Astrocyte of the hippocampus (primary cell): ENCODE measurements around the gene APOBEC2.

ENCODE experiments used
- DNase-seq: peaks from one replicate; pipeline ENCODE4 v3.0.0; 2011; ENCODE audit warnings: low read depth, low spot score

The APOBEC2 gene

DNA sequence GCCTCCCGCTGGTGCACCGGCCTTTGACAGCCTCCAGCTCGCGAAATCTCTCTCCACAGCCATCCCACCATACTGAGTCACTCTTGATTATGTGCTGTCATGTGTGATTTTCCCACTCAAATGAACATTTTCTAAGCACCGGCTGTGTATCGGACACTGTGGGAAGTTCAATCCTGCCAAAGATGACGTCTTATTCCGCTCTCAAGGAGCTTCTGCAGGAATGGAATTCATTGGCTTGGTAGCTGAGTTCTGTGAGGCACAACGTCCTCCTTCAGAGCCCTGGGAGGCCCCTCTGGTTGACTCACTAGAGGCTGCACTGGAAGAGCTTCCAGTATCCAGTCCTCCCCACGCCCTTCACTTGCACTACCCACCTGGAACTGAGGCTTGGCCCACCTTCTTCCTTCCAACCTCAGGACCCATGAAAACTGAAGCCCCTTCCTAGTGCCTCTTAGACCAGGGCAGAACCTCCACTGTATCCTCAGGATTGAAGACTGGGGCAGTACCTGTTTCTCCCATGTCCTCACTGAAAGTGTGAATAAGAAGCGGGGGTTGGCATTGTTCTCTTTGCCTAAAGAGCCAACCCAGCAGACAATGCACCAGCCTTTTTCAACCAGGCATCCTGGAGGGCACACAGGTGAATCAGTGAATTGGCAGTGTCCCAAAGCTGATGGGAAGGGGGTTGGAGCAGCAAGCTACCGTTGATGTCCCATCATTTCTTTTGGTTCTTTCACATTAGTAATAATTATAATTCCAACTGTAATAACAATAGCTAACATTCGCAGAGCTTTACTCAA is 15.7 kb upstream of the APOBEC2 start:
- peak; percentile 32 for DNase-seq

DNA sequence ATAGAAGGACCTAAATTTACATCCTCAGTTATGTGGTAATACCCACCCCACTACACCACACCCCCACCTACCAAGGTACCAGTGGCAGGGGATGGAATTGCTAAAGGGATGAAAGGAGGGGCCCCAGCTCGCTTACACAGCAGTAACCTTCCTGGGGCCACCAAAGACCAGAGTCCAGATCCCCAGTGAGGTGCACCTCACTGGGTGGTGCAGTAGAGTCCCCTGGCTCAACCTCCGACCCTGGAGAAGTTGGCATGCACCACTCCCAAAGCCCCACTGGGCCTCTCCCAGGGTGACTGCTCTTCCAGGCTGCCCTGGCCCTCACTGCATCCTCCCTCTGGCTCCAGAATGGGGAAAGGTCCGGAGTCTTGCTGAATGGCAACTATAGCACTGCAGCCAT is 14.8 kb upstream of the APOBEC2 start:
- DNase-seq: no peak

DNA sequence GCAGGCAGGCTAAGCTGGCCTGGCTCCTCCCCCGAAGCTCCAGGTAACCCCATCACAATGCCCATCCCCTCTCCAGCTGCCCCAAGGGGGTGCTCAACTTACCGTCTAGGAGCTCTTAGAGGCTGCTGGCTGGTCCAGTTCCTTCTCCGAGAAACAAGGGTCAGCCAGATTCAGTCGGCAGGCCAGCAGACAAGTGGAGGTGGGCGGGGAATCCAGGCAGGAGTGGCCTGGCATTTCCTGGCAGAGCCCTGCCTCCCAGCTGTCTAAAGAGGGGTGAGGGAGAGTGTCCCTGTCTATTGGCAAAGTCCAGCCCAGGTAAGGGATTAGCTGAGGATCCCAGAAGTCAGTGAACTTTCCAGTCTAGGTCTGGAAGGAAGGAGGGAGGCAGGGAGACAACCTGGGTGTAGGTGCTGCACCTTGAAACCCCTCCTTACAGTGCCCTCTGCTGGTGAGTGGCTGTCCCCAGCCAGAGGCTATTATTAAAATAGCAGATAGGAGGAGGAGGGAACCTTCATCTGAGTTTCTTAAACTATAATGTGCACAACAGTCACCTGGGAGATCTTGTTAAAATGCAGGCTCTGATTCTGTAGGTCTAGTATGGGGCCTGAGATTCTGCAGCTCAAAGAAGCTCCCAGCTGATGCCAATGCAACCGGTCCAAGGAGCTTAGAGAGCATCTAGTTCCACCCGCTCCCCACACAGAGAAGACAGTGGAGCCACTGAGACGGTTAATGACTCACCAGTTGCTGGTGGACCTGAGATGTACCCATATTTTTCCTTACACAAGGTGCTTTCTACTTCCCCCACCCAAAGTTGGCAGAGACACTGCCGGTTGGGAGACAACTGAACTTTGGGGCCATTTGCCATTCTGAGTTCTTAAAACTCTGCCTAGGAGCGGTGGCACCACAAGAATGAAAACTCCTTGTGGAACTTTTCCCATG is 13.7 kb upstream of the APOBEC2 start, which contains the start of gene UNC5CL:
Gene UNC5CL, minus strand, starts transcription at position 162 of the 939 bp plus-strand sequence. CDS start 4,147 bp downstream, outside the sequence.
- peak; percentile 38 for DNase-seq

DNA sequence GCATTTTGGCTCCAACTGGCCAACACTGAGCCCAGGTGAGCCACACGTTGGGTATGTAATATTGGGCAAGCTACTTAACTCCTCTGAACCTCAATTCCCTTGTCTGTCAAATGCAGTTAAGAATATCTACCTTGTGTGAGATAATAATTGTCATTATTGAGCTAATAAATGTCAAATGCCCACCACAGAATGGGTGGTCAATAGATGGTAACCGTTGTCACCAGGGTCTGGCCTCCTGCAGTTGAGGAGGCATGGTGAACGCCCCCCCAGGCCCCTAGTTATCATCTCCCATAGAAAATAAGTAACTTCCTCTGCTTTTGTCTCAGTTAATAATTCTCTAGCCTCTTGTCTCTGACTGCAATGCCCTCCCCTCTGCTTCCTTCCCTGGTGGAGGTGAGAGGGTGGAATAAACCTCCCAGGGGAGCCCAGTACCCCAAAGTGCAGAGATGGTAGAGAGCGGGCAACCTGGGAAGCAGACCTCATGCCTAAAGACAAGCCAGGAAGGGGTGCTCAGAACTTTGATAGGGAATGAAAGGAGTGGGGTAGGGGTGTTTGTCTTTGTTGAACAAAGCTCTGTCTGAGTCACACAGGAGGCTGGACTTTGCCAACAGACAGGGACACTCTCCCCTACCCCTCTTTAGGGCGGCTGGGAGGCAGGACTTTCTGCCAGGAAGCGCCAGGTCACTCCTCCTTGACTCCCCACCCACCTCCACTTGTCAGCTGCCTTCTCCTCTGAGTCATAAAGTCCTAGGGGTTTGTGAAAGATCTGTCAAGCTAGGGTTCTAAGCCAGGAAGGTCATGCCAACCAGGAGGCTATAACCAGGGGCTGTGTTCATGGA is 12.7 kb upstream of the APOBEC2 start:
- peak; percentile 37 for DNase-seq

DNA sequence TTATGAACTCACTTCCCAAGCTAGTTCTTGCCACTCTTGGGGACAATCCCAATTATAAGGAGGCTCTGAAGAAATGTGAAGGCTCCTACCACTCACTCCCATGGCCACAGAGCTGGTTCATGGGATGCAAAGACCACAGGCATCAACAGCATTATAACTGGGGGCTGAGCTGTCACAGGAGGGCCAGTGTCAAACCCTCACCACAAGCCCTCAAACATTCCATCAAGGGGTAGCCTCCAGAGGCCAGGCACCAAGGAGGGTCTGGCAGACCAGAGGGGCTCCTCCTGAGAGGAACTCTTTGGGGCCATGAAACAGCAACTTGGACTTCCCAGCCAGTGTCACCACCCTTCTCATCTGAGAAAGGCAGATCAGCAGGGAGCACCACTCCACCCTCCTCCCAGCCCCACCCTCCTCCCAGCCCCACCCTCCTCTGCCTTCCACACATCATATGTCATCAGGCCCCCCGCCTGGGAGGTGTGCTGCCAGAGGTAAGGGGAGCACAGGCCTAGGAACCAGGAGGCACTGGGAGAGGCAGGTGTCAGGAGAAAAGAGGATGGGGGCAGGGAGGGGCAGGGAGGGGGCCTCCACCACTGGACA is 12.0 kb upstream of the APOBEC2 start:
- DNase-seq: no peak

DNA sequence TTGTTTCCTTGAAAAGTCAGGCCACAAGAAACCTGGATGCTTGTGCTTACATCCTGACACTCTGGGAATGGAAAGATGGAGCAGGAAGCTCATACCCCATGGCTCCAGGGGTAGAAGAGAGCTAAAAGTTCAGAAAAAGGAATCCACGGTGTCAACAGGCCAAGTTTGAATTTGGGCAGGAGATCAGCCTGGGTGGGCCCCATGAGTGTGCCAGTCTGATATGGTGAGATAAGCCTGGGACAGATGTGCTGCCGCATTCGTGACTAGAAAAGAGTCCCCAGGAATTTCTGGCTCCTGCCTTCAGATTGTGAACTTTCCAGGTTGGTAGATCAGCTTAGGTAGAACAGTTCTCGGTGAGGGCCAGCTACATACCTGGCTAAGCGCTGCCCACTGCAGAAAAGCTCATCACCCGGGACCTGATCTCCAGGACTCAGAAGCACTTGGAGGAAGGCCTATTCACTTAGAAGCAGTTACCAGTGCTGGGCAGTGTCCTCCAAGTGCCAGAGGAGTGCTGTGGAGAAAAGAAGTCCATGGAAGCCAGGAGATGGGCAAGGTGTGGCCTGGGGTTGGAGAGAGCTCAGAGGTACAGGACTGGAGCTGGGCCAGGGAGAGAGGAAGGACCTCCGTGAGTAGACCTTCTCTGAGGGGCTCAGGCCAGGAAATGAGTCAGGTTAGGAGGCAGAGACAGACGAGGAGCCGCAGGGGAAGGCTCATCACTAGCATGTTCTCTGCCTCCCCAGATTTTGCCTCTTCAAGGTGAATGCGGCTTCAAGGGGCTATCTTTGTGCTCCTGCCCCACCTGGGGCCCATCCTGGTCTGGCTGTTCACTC is 10.6 kb upstream of the APOBEC2 start, which contains the start of gene TSPO2:
Gene TSPO2, plus strand, starts transcription at position 242 of the 830 bp plus-strand sequence. Its CDS starts 519 bp downstream, at position 761.
- DNase-seq: no peak

DNA sequence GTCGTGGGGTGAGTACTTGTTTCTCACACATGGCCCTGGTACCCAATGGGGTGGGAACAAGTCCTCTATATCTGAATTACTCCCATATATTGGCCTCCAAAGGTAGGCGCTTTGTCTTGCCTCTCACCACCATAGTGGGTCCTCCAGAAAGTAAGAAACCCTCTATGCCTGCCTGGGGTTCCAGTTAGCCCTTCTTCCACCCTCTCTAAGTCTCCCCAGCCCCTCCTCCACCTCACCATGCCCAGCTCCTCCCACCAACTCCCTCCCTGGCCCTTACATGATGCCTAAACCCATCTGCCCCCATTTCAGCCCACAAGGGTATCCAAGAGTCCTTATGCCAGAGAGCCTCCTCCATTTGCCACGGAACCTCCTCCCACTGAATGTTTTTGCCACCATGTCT is 9.9 kb upstream of the APOBEC2 start:
- no peak for DNase-seq

DNA sequence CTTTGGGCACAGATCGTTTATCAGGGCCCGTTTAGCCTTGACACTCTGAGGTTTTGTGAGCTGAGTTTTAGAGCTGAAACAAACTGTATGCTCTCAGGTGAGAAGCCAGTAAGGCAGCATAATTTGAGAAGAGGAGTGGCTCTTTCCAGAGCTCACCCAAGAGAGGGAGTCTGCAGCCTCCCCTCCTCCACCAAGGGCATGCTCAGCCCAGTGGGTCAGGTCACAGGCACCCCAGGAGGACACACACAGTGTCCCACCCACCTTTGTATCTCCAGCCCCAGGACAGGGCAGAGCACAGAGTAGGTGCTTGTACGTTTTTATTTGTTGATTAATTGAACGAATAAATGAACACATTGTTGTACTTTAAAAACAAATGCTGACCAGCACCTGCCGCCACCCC is 7.3 kb upstream of the APOBEC2 start:
- no peak for DNase-seq

DNA sequence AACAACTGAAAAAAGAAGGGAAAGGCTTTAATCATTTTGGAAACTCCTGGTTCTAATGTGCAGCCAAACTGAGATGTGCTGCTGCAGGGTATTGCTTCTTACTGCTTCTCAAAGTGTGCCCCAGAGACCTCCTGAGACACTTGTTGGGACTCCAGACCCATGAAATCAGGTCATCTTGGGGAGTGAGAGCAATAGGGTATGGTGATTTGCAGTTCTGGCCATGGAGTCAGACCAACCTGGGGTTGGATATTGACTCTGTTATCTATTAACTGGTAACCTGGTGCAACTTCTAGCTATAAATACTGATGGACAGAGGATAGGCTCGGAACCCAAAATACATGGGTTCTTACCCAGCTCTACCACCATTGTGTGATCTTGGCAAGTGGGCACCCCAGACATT is 6.9 kb upstream of the APOBEC2 start:
- no peak for DNase-seq

DNA sequence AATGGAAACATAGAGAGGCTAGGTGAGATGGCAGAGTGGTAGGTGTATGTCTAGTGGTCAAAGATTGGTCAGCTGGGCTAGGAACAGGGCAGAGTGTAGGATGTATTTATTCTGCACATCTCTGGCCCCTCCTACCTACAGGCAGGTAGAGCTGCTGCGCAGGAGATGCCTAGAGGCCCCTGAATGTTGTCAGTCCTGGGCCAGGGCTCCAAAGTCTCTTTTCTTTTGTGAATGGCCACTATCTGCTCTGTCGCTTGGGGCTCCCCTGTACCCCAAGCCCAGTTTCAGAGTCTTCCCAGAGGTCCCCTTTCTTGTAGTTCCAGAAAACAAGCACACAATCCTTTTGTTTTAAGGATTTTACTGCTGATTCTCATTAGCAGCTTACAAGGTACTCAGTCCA is 5.7 kb upstream of the APOBEC2 start:
- no peak for DNase-seq

DNA sequence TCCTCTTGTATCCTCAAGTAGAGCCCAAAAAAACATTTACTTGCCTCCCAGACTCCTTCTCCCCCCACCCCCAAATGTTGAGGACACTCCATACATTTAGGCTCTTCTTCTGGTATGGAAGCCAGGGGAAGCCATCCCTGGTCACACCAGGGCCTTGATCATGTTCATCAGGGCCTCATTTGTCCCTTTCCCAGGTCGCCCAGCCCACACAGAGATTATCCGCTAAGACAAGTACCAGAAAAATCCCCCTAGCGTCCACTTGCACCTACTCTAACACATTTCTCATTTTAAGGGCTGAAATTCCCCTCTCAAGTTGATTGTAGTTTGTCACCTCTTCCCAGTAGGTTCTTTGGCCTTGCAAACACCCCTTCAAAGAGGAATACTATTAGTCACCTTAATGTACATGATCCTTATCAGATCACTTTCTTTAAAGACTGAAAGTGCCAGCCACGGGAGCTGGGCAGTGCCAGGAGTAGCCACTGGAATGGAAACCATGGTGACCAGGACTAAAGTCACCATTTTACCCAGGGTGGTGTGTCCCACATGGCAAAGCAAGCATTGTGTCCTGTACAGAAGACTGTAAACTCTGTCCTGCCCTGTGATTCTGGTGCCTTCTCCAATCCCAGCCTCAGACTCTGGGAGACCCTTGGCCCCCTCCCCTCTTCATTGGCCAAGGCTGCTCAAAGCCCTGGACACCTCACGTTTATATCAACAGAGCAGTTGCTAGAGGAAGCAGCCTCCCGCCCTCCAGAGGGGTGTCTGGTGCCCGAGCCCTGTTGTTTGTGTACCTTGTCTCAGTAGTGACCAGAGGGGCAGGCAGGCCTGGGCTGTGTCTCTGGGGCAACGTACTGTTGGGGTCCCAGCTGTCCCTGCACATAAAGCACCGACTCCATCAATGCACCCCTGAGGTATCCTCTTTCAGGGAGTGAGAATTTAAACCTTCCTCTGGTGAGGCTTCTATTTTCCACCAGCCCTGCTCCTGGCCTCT is 5.0 kb upstream of the APOBEC2 start:
- no peak for DNase-seq

DNA sequence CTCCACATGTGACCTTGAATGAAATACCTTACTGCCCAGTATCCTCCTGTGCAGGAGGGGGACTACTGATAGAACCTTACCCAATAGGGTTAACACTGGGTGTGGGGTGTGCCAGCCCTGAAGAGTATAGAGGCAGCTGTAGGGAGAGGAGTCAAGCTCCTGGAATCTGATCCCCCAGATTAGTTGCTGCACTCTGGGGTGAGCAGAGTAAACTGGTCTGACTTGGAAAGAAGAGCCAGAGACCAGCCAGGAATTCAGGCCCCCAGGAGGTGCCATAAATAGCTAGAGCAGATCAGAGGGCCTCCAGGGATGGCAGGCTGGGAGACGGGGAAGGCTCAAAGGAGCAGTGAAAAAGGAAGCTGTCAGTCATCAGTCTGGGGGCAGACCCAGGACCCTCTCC is 3.5 kb upstream of the APOBEC2 start:
- no peak for DNase-seq

DNA sequence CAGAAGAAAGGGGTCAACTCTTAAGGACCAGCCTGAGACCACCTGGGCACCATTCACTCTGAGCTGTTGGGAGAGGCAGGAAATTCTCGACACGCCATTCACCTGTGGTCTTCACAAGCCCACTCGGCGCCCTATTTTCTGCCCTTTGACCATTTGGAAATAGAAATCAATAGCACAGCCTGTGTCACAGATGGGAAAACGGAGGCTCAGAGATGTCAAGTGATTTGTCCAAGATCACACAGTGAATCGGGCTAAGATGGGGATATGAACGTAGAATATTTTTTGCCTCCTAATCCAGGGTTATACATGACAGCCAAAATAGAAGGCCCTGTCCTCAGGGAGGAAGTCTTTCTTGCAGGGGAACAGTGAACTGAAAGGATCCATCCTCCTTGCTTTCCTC is 3.0 kb upstream of the APOBEC2 start:
- no peak for DNase-seq

DNA sequence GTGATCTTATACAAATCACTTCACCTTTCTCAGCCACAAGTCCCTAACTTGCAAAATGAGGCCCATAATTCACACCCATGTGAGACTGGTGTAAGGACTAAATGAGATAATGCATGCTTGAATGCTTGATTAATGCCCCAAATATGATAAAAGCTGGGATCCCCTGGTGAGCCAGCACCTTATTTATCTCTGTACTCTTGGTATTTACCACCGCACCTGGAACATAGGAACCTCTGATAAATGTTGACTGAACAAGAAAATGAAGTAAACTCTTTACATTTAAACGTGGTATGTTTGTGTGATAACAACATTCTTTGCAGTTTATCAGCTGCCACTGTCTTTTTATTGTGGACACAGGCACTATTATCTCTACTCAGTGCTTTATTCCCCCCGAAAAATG is 2.5 kb upstream of the APOBEC2 start:
- DNase-seq: no peak

DNA sequence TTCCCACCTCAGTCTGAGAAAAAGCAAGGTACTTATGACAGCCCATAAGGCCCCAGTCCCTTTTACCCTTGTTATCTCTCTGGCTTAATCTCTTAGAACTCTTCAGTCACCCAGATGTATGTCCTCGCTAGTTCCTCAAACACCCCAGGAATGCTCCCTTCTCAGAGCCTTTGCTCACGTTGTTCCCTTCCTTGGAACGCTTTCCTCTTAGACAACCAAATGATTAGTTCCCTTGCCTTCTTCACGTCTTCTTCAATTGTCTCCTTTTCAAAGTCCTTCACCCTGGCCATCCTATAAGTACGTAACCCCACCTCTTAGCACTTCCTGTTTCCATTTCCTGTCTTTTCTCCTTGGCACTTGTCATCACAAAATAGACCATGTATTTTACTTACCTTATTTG is 1.1 kb upstream of the APOBEC2 start:
- no peak for DNase-seq

DNA sequence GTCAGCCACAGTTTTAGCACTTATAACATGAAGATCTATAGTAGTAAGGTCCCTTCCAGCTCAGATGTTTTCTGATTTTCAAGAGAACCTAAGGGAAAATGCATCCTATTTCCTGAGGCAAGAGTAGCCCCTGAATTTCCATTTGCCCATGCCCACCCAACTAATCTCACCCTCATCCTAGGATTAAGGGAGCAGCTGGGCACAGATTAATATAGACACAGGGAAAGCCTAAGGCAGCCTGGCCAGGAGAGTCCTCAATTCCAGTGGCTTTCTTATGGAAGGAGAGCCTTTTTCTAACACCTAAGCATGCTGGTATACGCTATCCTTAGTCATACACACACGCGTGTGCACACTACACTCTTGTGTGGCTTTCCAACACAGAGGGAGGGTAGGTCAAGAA is 1.5 kb downstream of the APOBEC2 start:
- no peak for DNase-seq

DNA sequence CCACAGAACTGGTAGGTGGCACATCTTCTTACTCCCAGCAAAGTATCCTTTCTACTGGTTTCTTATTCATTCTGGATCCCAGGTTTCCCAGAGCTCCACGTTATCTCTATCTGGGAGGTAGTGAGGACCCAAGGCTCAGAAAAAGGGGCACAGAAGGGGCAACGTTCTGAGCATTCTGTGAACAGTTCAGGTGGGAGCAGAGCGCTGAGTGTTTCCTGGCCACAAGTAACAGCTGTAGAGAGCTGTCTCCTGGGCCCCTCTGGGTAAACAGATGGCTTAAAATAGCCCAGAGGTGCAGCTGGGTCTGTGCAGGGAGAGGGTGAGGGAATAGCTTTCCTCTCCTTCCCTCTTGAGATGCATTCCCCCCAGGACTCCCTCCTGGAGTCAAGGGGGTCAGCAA is 2.1 kb downstream of the APOBEC2 start:
- no peak for DNase-seq

DNA sequence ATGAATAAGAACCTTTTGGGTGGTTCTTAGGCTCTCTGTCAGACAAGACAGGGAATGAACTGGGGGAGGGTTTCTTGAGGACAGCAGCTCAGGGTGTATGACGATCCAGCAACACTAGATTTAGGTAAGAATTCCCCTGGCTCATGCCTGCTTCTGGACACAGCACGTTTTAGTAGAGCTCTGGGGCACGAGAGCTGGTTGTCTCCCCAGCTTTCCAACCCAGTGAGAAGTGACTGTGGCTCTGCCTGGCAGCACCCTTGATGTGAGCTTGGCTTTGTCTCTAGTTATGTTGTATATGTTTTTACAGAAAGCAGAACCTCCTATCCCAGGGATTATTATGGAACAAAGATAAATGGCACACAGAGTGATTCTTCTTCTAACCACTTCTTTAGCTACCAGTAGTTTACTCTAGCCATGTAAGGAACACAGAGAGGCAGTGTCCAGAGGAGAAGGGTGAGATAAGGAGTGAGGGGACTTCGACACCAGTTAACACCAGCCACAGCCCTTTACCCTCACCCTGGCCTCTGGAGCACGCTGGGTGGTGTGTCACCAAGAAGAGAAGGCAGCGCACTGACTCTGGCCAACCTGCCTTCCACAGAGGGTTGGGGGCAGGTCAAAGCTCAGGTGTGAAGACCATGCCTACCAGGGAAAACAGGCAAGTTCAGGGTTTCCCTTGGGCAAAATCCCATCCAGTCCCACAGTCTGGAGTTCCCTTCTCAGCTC is 3.9 kb downstream of the APOBEC2 start:
- DNase-seq: no peak
